A549 (cell line): ENCODE results near the gene CCDC63. TPM values are rescaled to one million over a fixed set of nuclear protein-coding genes. Genes with fewer than 3 reads are reported as not detected.

ENCODE experiments used
- ATAC-seq, 2 experiments: fragments of 200-7000 bp in 1 of 2; fragments of >200 bp in 1 of 2; cut with Nextera tagmentation in 1 of 2; cut with Tn5 transposase in 1 of 2; 3 replicates each; pipeline versions ENCODE4 v1.8.0 to v1.9.1; 2018 to 2020; ENCODE audit warnings: mild to moderate bottlenecking in 1 of 2, moderate library complexity in 1 of 2
- CTCF ChIA-PET: fragments of 300-600 bp; sonication (Branson Sonifier 250); formaldehyde crosslinking; extraction: SDS; loops from one replicate; lab custom pipeline; 2021; ENCODE audit warnings: antibody characterized with exemption, inconsistent platforms; lab: Yijun Ruan, JAX
- POLR2A ChIA-PET: fragments of 350-600 bp; formaldehyde crosslinking; extraction: SDS; loops from one replicate; lab custom pipeline; 2021; ENCODE audit warnings: antibody characterized with exemption, inconsistent platforms; lab: Yijun Ruan, JAX
- DNase-seq, 2 experiments: peaks; one replicate each; pipeline versions ENCODE4 v3.0.0 to v3.0.0-alpha.2; 2011 to 2016; ENCODE audit warnings: low read depth in 1 of 2, low spot score in 1 of 2
- FAIRE-seq: peaks from 2 replicates; lab custom pipeline; 2011; peaks lifted over from hg19 to GRCh38; lab: Jason Lieb, UNC
- H3K27ac ChIP-seq, 2 experiments: fragments of >200 bp; sonication (Bioruptor Twin); formaldehyde crosslinking; 3 replicates each; pipeline ENCODE4 v1.5.1; 2016 to 2017
- H3K4me1 ChIP-seq: fragments of >200 bp; sonication (Bioruptor Twin); formaldehyde crosslinking; 3 replicates; pipeline ENCODE4 v1.6.1; 2016
- H3K4me2 ChIP-seq: fragments of >200 bp; sonication (Bioruptor Twin); formaldehyde crosslinking; 3 replicates; pipeline ENCODE4 v1.6.1; 2016
- H3K4me3 ChIP-seq: fragments of >200 bp; sonication (Bioruptor Twin); formaldehyde crosslinking; 3 replicates; pipeline ENCODE4 v1.5.1; 2016
- H3K9me3 ChIP-seq: fragments of >200 bp; sonication (Bioruptor Twin); formaldehyde crosslinking; 3 replicates; pipeline ENCODE4 v1.6.1; 2016
- CBX8 ChIP-seq: fragments of 200-600 bp; sonication (generic); IDR thresholded peaks from 2 replicates; pipeline ENCODE4 v1.6.1; 2016
- CHD2 ChIP-seq: fragments of 150-350 bp; IDR thresholded peaks from 2 replicates; pipeline ENCODE4 v1.6.1; 2014; ENCODE audit warnings: low read length; ENCODE audit not compliant: partially characterized antibody
- CHD4 ChIP-seq: fragments of 200-600 bp; sonication (generic); IDR thresholded peaks from 2 replicates; pipeline ENCODE4 v1.6.1; 2016; ENCODE audit warnings: antibody characterized with exemption, mild to moderate bottlenecking, borderline replicate concordance
- EHF ChIP-seq: fragments of 250-450 bp; sonication (Bioruptor Pico); IDR thresholded peaks from 2 replicates; pipeline ENCODE4 v1.5.0; 2020; ENCODE audit warnings: mild to moderate bottlenecking
- EHMT2 ChIP-seq: fragments of 200-600 bp; sonication (generic); IDR thresholded peaks from 2 replicates; pipeline ENCODE4 v1.6.1; 2016; ENCODE audit warnings: antibody characterized with exemption, low read depth, mild to moderate bottlenecking, moderate library complexity
- ELK1 ChIP-seq: fragments of 150-350 bp; IDR thresholded peaks from 2 replicates; pipeline ENCODE4 v1.6.1; 2014; ENCODE audit warnings: low read depth, mild to moderate bottlenecking, low read length
- EP300 ChIP-seq, 2 experiments: fragments of >200 bp; sonication (Bioruptor Twin); formaldehyde crosslinking; IDR thresholded peaks; 2 replicates in 1 of 2; 3 replicates in 1 of 2; pipeline ENCODE4 v1.6.1; 2016 to 2017
- ESRRA ChIP-seq: fragments of 150-350 bp; IDR thresholded peaks from 2 replicates; pipeline ENCODE4 v1.6.1; 2014; ENCODE audit warnings: mild to moderate bottlenecking, low read length, borderline replicate concordance
- FOSB ChIP-seq: fragments of 250-450 bp; sonication (Bioruptor Pico); IDR thresholded peaks from 2 replicates; pipeline ENCODE4 v1.5.0; 2020; ENCODE audit warnings: mild to moderate bottlenecking, moderate library complexity
- FOSL2 ChIP-seq, 2 experiments: fragments of 450-650 bp in 1 of 2; fragments of >200 bp in 1 of 2; sonication (Bioruptor Twin) in 1 of 2; formaldehyde crosslinking; IDR thresholded peaks; 2 replicates each; pipeline versions ENCODE4 v1.5.0 to v1.6.1; 2016 to 2020; ENCODE audit warnings: mild to moderate bottlenecking in 1 of 2, moderate library complexity in 1 of 2
- FOXS1 ChIP-seq: fragments of 250-450 bp; sonication (Bioruptor Pico); IDR thresholded peaks from 2 replicates; pipeline ENCODE4 v1.5.0; 2020; ENCODE audit warnings: mild to moderate bottlenecking, moderate library complexity
- GATA3 ChIP-seq: IDR thresholded peaks from 2 replicates; pipeline ENCODE4 v1.6.1; 2012; ENCODE audit warnings: borderline replicate concordance
- HOXA7 ChIP-seq: fragments of 250-450 bp; sonication (Bioruptor Pico); IDR thresholded peaks from 2 replicates; pipeline ENCODE4 v1.5.0; 2020; ENCODE audit warnings: mild to moderate bottlenecking, moderate library complexity
- JUN ChIP-seq, 2 experiments: fragments of >200 bp; sonication (Bioruptor Twin); formaldehyde crosslinking; IDR thresholded peaks; 2 replicates in 1 of 2; 3 replicates in 1 of 2; pipeline ENCODE4 v1.6.1; 2016 to 2017
- KDM5A ChIP-seq: fragments of 200-600 bp; sonication (generic); IDR thresholded peaks from 2 replicates; pipeline ENCODE4 v1.6.1; 2016; ENCODE audit warnings: antibody characterized with exemption, mild to moderate bottlenecking
- MAFK ChIP-seq: fragments of 450-650 bp; IDR thresholded peaks from 2 replicates; pipeline ENCODE4 v1.6.1; 2014; ENCODE audit not compliant: partially characterized antibody
- MYC ChIP-seq: IDR thresholded peaks from 2 replicates; pipeline ENCODE4 v1.6.1; 2012; ENCODE audit warnings: mild to moderate bottlenecking, inconsistent platforms, low read length, improper control_type of control experiment, borderline replicate concordance
- NFE2L2 ChIP-seq: fragments of 150-350 bp; conservative IDR thresholded peaks from 2 replicates; pipeline ENCODE4 v1.6.1; 2014; ENCODE audit warnings: low read length
- NPAS2 ChIP-seq: fragments of 250-450 bp; sonication (Bioruptor Pico); IDR thresholded peaks from 2 replicates; pipeline ENCODE4 v1.8.0; 2022; ENCODE audit warnings: mild to moderate bottlenecking, moderate library complexity, borderline replicate concordance
- NR3C1 ChIP-seq: fragments of >200 bp; sonication (Bioruptor Twin); formaldehyde crosslinking; IDR thresholded peaks from 3 replicates; pipeline ENCODE4 v1.6.1; 2017
- POLR2A ChIP-seq: IDR thresholded peaks from 2 replicates; pipeline ENCODE4 v1.6.1; 2012; ENCODE audit warnings: mild to moderate bottlenecking, low read length
- POLR2AphosphoS2 ChIP-seq: conservative IDR thresholded peaks from 2 replicates; pipeline ENCODE4 v1.6.1; 2012; ENCODE audit warnings: low read length, improper control_type of control experiment, inconsistent platforms
- RAD21 ChIP-seq, 2 experiments: fragments of >200 bp in 1 of 2; sonication (Bioruptor Twin) in 1 of 2; formaldehyde crosslinking in 1 of 2; IDR thresholded peaks in 1 of 2; conservative IDR thresholded peaks in 1 of 2; 2 replicates in 1 of 2; 3 replicates in 1 of 2; pipeline ENCODE4 v1.6.1; 2012 to 2018; ENCODE audit warnings: inconsistent platforms in 1 of 2
- RARB ChIP-seq: fragments of 250-450 bp; sonication (Bioruptor Pico); IDR thresholded peaks from 2 replicates; pipeline ENCODE4 v1.8.0; 2021; ENCODE audit warnings: mild to moderate bottlenecking, moderate library complexity
- REST ChIP-seq: fragments of 200-600 bp; sonication (generic); IDR thresholded peaks from 2 replicates; pipeline ENCODE4 v1.6.1; 2016; ENCODE audit warnings: antibody characterized with exemption, mild to moderate bottlenecking, moderate library complexity
- TFCP2L1 ChIP-seq: fragments of 250-450 bp; sonication (Bioruptor Pico); IDR thresholded peaks from 2 replicates; pipeline ENCODE4 v1.5.0; 2021; ENCODE audit warnings: mild to moderate bottlenecking
- ZC3H11A ChIP-seq: fragments of 450-650 bp; IDR thresholded peaks from 2 replicates; pipeline ENCODE4 v1.6.1; 2014; ENCODE audit warnings: antibody characterized with exemption, mild to moderate bottlenecking
- ZFP36 ChIP-seq: fragments of 450-650 bp; IDR thresholded peaks from 2 replicates; pipeline ENCODE4 v1.6.1; 2014; ENCODE audit warnings: borderline replicate concordance; ENCODE audit not compliant: partially characterized antibody
- ZNF302 ChIP-seq: fragments of 250-450 bp; sonication (Bioruptor Pico); IDR thresholded peaks from 2 replicates; pipeline ENCODE4 v1.9.0; 2021; ENCODE audit warnings: inconsistent platforms, mild to moderate bottlenecking, moderate library complexity
- ZSCAN20 ChIP-seq: fragments of 250-450 bp; sonication (Bioruptor Pico); IDR thresholded peaks from 2 replicates; pipeline ENCODE4 v1.8.0; 2022; ENCODE audit warnings: mild to moderate bottlenecking, moderate library complexity
- WGBS: methylation state at CpG from one replicate; pipeline ENCODE4 v1.1.6; 2017; ENCODE audit errors: missing lambda C conversion rate; 5-methylcytosine and 5-hydroxymethylcytosine counted together
- polyA plus RNA-seq, 4 experiments: library from polyadenylated mRNA; depleted of rRNA in 3 of 4; stranded (reverse); fragments of >200 nt; fragmentation: RNase III in 1 of 4; extraction: RNeasy Plus Mini Kit Qiagen cat#74134 plus additional on column Dnase treatment in 1 of 4; gene quantifications; 2 replicates in 3 of 4; 3 replicates in 1 of 4; pipeline ENCODE4 v1.2.3, GENCODE V29; 2011 to 2017
- TF ChIP-seq, protein P1 (sequence below): IDR thresholded peaks from 2 replicates; pipeline ENCODE4 v1.6.1; 2012; ENCODE audit warnings: low read depth, borderline replicate concordance
- TF ChIP-seq, protein P2 (sequence below): fragments of >200 bp; sonication (Bioruptor Twin); formaldehyde crosslinking; IDR thresholded peaks from 3 replicates; pipeline ENCODE4 v1.5.1; 2016

The CCDC63 gene
- polyA plus RNA-seq, 2 of the 4 experiments (the other 2 are of a cell fraction), result 0.04 TPM; not detected in 1

GRCh38 chr12:110929818-110930217 is 83.0 kb downstream of the CCDC63 start:
- FAIRE-seq (no peak), ATAC-seq (no peak), DNase-seq (no peak)
- Histone ChIP-seq H3K27ac (no peak overlapping the region), H3K9me3 (no peaks in the 10 kb centered on the region), H3K4me2 (no peak overlapping the region), H3K4me1 (peaks cover 21% of the 10 kb centered on the region), H3K4me3 (no peak overlapping the region)
- TF ChIP-seq JUN (IDR thresholded peaks at IDR 0.05) (no peak), NFE2L2 (no peak), RARB (CRISPR knock-in tag) (no peak), NPAS2 (CRISPR knock-in tag) (no peak), POLR2AphosphoS2 (no peak), CHD4 (no peak), ZSCAN20 (no peak), FOXS1 (CRISPR knock-in tag) (no peak), MAFK (no peak), ZC3H11A (no peak), POLR2A (no peak), EHMT2 (no peak), KDM5A (no peak), FOSB (CRISPR knock-in tag) (no peak), HOXA7 (no peak), CHD2 (no peak), NR3C1 (no peak)
- TF ChIP-seq, protein P1, sequence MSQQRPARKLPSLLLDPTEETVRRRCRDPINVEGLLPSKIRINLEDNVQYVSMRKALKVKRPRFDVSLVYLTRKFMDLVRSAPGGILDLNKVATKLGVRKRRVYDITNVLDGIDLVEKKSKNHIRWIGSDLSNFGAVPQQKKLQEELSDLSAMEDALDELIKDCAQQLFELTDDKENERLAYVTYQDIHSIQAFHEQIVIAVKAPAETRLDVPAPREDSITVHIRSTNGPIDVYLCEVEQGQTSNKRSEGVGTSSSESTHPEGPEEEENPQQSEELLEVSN, result no peak
- POLR2A ChIA-PET, result no interaction called here
- CTCF ChIA-PET, result interaction anchor here (0.6 to 2.8 kb wide), 5 partner anchors 10 to 369 kb away, joined by 3 to 10 read pairs (median 4); partner anchors contain the start of gene MYL2
- 89% methylated on average over 1 of the region's 1 CpG for WGBS

DNA sequence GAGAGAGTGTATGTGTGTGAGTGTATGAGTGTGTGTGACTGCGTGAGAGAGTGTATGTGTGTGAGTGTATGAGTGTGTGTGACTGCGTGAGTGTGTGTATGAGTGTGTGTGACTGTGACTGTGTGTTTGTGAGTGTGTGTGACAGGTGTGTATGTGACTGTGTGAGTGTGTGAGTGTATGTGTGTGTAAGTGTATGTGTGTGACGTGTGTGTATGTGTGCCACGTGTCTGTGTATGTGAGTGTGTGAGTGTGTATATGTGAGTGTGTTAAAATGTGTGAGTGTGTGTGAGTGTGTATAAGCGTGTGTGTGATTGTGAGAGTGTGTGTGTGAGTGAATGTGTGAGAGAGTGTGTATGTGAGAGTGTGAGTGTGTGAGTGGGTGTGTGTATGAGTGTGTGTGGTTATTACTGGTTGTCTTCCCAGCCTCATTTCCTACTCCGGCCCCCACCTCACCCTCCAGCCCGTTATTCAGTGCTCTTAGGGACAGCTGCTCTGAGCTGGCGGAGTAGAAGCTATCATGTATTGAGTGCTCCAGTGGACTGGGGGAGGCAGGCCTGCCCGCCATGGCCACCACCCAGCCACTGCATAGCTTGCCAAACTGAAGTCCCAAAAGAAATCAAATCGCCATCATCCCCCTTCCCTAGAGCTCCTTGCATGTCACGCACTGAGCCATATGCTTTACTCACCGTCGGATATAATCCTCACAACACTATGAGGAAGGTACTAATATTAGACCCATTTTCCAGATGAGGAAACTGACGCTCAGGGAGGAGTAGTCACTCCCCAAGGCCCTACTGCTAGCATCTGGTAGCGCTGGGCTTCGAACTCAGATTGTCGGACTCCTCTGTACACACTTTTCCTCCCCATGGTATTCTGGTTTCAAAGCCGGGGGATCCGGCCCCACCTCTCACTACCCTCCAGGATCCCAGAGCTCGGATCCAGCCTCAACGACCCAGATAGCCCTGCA is 83.8 kb downstream of the CCDC63 start:
- Histone ChIP-seq H3K9me3 (no peaks in the 10 kb centered on the region), H3K27ac (peak overlapping the region in 1 of 2 experiments; percentile 14; a peak in 1 of 6 replicates), H3K4me2 (no peak overlapping the region), H3K4me1 (peaks cover 25% of the 10 kb centered on the region), H3K4me3 (no peak overlapping the region)
- DNase-seq (no peak), ATAC-seq (no peak), FAIRE-seq (no peak)
- POLR2A ChIA-PET, result no interaction called here
- CTCF ChIA-PET, result interaction anchor here (0.6 to 7.7 kb wide), 10 partner anchors 8 to 391 kb away, joined by 3 to 71 read pairs (median 4); partner anchors contain the start of gene MYL2
- 81% methylated on average over 21 of the region's 21 CpGs for WGBS
- TF ChIP-seq EP300 (IDR thresholded peaks at IDR 0.05) (no peak), GATA3 (no peak), RAD21 (conservative IDR thresholded peaks at IDR 0.05 in 1 of 2, IDR thresholded peaks at IDR 0.05 in 1 of 2) (no peak), TFCP2L1 (CRISPR knock-in tag) (no peak), NFE2L2 (no peak), CBX8 (no peak), FOSL2 (IDR thresholded peaks at IDR 0.05) (no peak), FOSL2 (CRISPR knock-in tag; IDR thresholded peaks at IDR 0.05) (no peak), MAFK (no peak), MYC (no peak), EHF (CRISPR knock-in tag) (no peak), ZFP36 (no peak), ESRRA (no peak), ZNF302 (CRISPR knock-in tag) (no peak), REST (no peak), ELK1 (no peak)
- TF ChIP-seq, protein P2, sequence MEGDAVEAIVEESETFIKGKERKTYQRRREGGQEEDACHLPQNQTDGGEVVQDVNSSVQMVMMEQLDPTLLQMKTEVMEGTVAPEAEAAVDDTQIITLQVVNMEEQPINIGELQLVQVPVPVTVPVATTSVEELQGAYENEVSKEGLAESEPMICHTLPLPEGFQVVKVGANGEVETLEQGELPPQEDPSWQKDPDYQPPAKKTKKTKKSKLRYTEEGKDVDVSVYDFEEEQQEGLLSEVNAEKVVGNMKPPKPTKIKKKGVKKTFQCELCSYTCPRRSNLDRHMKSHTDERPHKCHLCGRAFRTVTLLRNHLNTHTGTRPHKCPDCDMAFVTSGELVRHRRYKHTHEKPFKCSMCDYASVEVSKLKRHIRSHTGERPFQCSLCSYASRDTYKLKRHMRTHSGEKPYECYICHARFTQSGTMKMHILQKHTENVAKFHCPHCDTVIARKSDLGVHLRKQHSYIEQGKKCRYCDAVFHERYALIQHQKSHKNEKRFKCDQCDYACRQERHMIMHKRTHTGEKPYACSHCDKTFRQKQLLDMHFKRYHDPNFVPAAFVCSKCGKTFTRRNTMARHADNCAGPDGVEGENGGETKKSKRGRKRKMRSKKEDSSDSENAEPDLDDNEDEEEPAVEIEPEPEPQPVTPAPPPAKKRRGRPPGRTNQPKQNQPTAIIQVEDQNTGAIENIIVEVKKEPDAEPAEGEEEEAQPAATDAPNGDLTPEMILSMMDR, result no peak
